Bronchial epithelial cell (primary cell): ENCODE data around the gene BEST1. TPM values are rescaled to one million over a fixed set of nuclear protein-coding genes. Genes with fewer than 3 reads are reported as not detected.
A peak's percentile ranks its signal among the peaks of the same experiment; 100 is the strongest.
"Not testable (repeated sequence)": the region's sequence is repeated elsewhere in the genome, so short reads cannot be mapped to it uniquely, and the experiment has no call there.

Source experiments
- DNase-seq: peaks from one replicate; pipeline ENCODE4 v3.0.0-alpha.2; 2010; ENCODE audit warnings: low read depth
- FAIRE-seq: peaks from 2 replicates; lab custom pipeline; 2011; peaks lifted over from hg19 to GRCh38; lab: Jason Lieb, UNC
- H3K27me3 ChIP-seq: 2 replicates; pipeline ENCODE4 v1.5.1; 2011; ENCODE audit warnings: low read length; ENCODE audit not compliant: control insufficient read depth, insufficient read depth
- H3K36me3 ChIP-seq: 2 replicates; pipeline ENCODE4 v1.5.1; 2011; ENCODE audit warnings: low read length; ENCODE audit not compliant: control insufficient read depth, insufficient read depth
- H3K4me3 ChIP-seq: 2 replicates; pipeline ENCODE4 v1.5.1; 2011; ENCODE audit warnings: mild to moderate bottlenecking, low read depth, low read length, control low read depth
- total RNA-seq: library from RNA; depleted of rRNA; stranded (reverse); fragments of >200 nt; gene quantifications from 2 replicates; pipeline ENCODE4 v1.2.1, GENCODE V29; 2014
- TF ChIP-seq, protein P1 (sequence below): IDR thresholded peaks from 2 replicates; pipeline ENCODE4 v1.5.1; 2011; ENCODE audit warnings: mild to moderate bottlenecking, moderate library complexity, low read length, control low read depth, inconsistent platforms; ENCODE audit not compliant: insufficient read depth, severe bottlenecking

Gene BEST1
- total RNA-seq, 1 donor from 2014 or later = 3.7 TPM

DNA sequence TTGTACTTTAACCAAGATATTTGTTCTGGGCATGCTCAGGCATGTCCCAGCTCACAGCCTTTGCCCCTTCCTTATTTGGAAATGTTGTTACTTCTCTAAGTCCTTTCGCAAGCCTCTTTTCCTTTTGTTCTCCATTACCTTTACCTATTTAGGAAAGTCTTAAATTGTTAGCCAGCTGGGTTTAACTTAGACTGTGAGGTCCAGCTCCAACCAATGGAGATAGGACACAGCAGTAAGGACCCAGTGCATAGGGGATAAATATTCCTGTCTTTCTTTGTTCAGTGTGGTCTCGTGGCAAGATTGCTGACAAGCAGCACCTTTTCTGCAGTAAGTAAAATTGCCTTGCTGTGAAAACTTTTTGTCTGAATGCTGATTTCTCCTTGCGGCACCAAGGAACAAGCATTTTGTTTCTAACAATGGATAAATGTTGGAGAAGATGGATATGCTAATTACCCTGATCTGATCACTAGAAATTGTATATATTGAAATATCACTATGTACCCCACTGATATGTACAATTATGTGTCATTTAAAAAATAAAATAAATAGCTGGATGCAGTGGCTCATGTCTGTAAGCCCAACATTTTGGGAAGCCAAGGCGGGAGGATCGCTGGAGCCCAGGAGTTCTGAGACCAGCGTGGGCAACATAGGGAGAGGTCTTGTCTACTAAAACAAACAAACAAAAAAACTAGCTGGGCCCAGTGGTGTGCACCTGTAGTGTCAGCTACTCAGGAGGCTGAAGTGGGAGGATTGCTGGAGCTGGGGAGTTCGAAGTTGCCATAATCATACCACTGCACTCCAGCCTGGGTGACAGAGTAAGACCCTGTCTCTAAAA lies 49.2 kb downstream of the BEST1 start:
- TF ChIP-seq, protein P1, sequence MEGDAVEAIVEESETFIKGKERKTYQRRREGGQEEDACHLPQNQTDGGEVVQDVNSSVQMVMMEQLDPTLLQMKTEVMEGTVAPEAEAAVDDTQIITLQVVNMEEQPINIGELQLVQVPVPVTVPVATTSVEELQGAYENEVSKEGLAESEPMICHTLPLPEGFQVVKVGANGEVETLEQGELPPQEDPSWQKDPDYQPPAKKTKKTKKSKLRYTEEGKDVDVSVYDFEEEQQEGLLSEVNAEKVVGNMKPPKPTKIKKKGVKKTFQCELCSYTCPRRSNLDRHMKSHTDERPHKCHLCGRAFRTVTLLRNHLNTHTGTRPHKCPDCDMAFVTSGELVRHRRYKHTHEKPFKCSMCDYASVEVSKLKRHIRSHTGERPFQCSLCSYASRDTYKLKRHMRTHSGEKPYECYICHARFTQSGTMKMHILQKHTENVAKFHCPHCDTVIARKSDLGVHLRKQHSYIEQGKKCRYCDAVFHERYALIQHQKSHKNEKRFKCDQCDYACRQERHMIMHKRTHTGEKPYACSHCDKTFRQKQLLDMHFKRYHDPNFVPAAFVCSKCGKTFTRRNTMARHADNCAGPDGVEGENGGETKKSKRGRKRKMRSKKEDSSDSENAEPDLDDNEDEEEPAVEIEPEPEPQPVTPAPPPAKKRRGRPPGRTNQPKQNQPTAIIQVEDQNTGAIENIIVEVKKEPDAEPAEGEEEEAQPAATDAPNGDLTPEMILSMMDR = no peak
- no peak for FAIRE-seq
- H3K4me3 ChIP-seq = no peak overlapping the region
- no peaks in the 10 kb centered on the region for H3K27me3 ChIP-seq
- H3K36me3 ChIP-seq = no peaks in the 10 kb centered on the region
- peak; percentile 69 for DNase-seq

DNA sequence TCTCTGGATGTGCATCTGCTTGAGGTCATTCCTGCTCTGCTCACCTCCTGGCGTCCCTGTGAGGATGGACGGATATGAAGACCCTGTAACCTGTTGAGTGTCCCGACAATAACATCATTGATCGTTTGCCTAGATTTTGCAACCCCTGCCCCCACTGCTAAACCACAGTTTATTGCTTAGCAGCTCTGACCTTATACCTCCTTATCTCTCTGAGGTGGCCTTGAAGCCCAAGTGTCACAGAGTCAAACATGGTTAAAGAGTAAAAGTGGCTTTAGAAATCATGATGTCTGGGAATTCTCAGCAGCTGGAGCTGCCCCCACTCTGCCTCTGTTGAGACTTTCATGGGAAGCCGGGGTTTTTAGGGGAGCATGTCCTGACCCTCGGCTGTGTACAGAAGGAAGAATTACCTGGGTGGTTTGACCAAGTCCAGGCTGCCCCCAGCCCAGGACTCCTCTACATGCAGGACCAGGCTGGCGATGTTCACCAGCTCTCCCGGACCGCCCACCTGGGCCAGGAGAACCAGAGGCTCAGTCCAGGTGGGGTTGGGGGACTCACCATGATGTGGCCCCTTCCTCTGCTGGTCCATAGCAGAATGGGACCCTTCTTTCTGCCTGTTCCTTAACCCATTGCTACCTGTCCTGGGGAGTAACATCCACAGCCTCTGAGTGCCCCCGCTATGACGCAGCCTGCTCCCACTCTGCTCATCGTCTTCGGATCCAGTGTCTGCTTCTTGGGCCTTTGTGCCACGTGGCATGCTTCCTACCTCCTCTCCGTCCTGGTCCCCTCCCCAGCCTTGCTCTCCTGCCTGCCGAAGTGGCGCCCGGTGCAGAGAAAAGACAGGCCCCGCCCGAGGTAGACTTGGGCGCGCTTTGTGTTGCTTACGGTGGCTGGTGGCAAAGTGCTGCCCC lies 50.6 kb downstream of the BEST1 start:
- Histone ChIP-seq H3K4me3 (no peak overlapping the region), H3K36me3 (no peaks in the 10 kb centered on the region), H3K27me3 (no peaks in the 10 kb centered on the region)
- no peak for DNase-seq
- TF ChIP-seq, protein P1 = no peak
- no peak for FAIRE-seq

DNA sequence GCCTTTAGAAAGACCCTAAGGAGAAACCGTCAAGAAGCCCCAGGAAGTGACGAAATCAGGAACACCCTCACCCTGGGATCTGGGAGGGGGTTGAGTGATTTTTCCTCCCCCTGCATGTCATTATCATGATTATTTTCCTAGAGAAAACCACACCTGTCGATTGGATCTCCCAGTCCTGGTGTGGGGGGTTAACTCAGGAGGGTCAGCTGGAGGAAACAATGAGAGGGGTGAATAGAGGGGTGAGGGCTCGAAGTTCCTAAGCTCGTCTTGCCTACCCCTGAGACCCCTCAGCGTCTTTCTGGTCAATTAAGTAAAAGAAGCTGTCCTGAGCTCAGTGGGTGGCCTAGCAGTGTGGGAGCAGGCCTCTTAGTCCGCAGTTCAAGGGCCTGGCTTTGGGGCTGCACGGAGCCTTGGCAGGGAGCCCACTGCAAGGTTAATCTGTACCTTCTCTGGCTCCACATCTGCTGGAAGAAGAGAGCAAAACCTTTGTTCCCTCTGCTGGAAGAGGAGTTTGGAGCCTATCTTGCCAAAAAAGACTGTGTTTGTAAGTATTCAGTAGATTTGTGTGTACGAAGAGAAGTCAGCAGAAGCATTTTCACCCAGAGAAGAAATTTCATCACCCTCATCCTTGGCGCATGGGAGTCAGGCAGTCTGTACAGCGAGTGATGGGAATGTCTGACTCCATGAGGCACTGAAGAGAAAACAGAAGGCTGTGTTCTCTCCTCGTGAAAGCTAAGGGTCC lies 51.5 kb downstream of the BEST1 start:
- DNase-seq (no peak), FAIRE-seq (no peak)
- Histone ChIP-seq H3K4me3 (no peak overlapping the region), H3K36me3 (no peaks in the 10 kb centered on the region), H3K27me3 (no peaks in the 10 kb centered on the region)
- TF ChIP-seq, protein P1 = no peak

DNA sequence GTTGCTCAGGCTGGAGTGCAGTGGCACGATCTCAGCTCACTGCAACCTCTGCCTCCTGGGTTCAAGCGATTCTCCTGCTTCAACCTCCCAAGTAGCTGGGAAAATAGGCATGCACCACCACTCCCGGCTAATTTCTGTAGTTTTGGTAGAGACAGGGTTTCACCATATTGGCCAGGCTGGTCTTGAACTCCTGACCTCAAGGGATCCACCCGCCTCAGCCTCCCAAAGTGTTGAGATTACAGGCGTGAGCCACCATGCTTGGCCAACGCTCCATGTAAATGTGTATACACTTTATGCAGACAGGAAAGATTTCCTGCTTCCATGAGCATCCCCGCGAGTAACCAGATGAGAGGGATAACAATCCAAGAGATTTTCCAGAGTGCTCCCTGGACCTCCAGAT lies 52.1 kb downstream of the BEST1 start:
- not testable (repeated sequence) for DNase-seq, H3K27me3 ChIP-seq, FAIRE-seq

DNA sequence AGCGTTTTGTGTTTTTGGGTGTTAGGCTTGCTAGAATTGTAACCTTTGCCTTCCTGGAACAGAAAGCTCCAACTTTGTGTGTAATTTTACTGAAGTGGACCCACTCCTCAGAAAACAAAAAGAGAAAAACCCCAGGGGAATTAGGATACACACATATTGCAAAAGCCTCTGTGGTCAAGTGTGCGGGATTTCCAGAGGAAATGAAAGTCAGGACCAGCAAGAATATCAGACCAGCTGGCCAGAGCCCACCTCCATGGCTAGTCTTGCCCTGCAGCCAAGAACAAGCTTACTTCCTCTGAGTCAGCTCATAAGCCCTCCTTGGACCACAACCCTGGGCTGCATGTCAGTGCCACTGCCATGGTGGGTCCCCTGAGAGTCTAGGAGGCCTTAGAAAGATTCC lies 54.3 kb downstream of the BEST1 start:
- no peak for DNase-seq

More for the DNA sequence above, 52.1 kb downstream of the BEST1 start:
- not testable (repeated sequence) for H3K4me3 ChIP-seq, H3K36me3 ChIP-seq

More for the DNA sequence above, 54.3 kb downstream of the BEST1 start:
- no peak overlapping the region for H3K4me3 ChIP-seq
- TF ChIP-seq, protein P1 = no peak
- FAIRE-seq = no peak
- H3K36me3 ChIP-seq = no peaks in the 10 kb centered on the region
- no peaks in the 10 kb centered on the region for H3K27me3 ChIP-seq
